ENCODE measurements around the gene PRKN. TPM values are rescaled to one million over a fixed set of nuclear protein-coding genes. Genes with fewer than 3 reads are reported as not detected.

The PRKN gene
- total RNA-seq, 3 donors from 2014 or later = 0.05 to 0.13 TPM; not detected in 1

DNA sequence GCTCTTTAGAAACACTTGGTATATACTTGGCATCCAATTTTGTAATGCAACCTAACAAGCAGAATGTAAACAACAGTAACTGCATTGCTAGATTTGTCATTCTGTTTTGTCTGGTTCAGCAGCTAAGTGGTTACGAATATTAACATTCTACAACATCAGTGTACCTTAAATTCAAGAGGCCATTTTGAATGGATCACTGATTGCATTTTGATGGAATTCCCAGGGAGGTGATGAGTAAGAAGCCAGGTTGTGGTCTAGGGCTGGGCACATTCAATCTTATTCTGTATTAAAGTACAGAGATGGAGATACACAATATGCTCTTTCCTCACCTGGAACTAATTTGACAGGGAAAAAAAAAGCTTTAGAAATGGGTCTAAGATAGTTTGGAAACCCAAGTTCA, 483.5 kb downstream of the PRKN start:
- Mint-ChIP-seq H3K36me3 (ENCODE audit: insufficient read depth) (no peaks in the 10 kb centered on the region), H3K9me3 (no peaks in the 10 kb centered on the region), H3K27me3 (ENCODE audit: low read depth) (no peaks in the 10 kb centered on the region), H3K4me3 (no peak overlapping the region), H3K4me1 (ENCODE audit: low read depth) (no peaks in the 10 kb centered on the region)
- DNase-seq (no peak), ATAC-seq (no peak)

DNA sequence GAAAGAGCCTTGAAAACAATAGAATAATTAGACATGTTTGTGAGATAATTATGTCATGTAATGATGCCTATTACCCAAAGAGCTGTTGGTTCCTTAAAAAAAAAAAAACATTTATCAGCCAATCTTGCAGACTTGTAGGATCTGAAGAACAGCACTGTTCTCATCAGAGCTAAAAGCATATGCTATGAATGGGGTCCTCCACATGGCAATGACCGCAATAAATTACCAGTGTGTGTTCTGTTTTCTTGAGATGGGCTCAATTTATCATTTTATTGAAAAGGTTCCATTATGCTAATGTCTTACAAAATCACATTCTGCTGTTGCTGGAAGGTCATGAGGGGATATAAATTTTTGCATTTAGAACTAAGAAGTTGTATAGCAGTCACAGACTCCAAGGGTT, 484.7 kb downstream of the PRKN start:
- Mint-ChIP-seq H3K9me3 (no peaks in the 10 kb centered on the region), H3K36me3 (ENCODE audit: insufficient read depth) (no peaks in the 10 kb centered on the region), H3K27me3 (ENCODE audit: low read depth) (no peaks in the 10 kb centered on the region), H3K4me3 (no peak overlapping the region), H3K4me1 (ENCODE audit: low read depth) (no peaks in the 10 kb centered on the region)
- no peak for DNase-seq
- ATAC-seq = no peak

DNA sequence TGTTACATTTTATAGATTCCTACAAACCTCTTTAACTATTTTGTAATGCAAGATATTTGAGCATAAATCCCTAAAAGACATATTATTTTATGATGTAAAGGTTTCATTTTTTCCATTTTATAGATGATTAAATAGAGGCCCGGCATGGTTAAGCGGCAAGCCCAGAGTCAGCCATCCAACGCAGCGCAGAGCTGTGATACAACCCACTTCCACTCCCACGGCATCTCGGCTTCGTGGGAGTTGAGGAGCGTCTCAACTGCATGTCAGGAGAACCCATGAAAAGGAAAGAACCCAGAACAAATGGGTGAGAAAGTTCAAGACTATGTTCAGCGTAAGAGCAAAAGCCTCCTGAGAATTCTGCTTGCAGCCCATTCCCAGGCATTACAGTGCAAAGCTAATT, 488.2 kb downstream of the PRKN start:
- Mint-ChIP-seq H3K4me3 (no peak overlapping the region), H3K9me3 (no peaks in the 10 kb centered on the region), H3K36me3 (ENCODE audit: insufficient read depth) (no peaks in the 10 kb centered on the region), H3K4me1 (ENCODE audit: low read depth) (no peaks in the 10 kb centered on the region), H3K27me3 (ENCODE audit: low read depth) (no peaks in the 10 kb centered on the region)
- DNase-seq (no peak), ATAC-seq (no peak)

DNA sequence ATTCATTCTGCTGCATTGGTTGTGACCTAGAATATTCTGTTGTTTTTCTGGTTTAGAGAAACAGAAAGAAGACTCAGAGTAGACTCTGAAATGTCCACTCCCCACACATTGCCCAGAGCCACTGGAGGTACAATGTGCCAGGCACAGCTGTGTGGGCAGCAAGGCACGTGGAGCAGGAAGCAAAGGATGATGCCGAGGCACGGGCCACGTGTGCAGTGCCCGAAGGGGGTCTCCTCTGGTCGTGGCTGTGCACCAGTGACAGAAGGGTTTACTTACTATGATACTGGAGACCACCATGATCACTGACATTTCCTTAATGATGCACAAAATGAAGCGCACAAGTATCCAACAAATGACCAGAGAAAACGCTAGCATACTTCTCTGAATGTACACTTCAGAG, 488.9 kb downstream of the PRKN start:
- Mint-ChIP-seq H3K9me3 (no peaks in the 10 kb centered on the region), H3K4me1 (ENCODE audit: low read depth) (no peaks in the 10 kb centered on the region), H3K4me3 (no peak overlapping the region), H3K27me3 (ENCODE audit: low read depth) (no peaks in the 10 kb centered on the region), H3K36me3 (ENCODE audit: insufficient read depth) (no peaks in the 10 kb centered on the region)
- ATAC-seq (no peak), DNase-seq (no peak)

DNA sequence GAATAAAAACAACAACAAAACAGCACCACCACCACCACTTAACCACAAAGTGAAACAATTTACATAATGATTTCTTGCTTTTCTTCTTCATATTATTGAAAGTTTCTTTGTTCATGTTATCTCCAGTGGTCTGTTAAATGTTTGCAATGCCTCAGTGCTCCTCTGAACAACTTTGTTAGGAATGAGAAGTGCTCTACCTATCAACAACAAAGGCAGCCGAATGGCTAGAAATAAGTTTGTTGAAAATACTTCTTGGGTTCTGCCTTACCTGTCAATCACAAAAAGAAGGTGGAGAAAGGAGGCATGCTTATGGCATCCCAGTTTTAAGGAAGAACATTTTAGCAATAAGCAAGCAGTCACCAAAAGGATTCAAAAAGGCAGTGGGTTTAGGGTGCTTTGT, 490.2 kb downstream of the PRKN start:
- H3K27me3 Mint-ChIP-seq (ENCODE audit: low read depth) = no peaks in the 10 kb centered on the region
- no peaks in the 10 kb centered on the region for H3K4me1 Mint-ChIP-seq (ENCODE audit: low read depth)
- ATAC-seq = no peak
- DNase-seq = no peak
- no peaks in the 10 kb centered on the region for H3K9me3 Mint-ChIP-seq
- no peaks in the 10 kb centered on the region for H3K36me3 Mint-ChIP-seq (ENCODE audit: insufficient read depth)
- H3K4me3 Mint-ChIP-seq = no peak overlapping the region

DNA sequence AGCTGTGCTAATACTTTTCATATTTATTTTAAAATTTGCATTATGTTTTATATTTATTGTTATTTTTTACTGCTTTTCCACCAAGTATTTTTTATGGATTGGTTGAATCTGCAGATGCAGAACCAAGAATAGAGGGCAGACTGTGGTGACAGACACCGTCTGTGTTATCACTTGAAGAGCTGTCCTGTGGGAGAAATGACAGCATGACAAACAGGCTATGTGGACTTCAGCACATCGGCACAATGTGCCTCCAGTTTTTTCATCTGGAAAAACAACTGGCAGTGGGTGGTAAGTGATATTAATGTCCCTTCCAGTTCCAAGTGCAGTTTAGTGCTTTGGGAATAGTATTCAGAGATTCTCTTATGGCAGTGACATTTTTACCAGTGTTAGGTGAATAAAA, 492.9 kb downstream of the PRKN start:
- H3K9me3 Mint-ChIP-seq = no peaks in the 10 kb centered on the region
- DNase-seq = no peak

DNA sequence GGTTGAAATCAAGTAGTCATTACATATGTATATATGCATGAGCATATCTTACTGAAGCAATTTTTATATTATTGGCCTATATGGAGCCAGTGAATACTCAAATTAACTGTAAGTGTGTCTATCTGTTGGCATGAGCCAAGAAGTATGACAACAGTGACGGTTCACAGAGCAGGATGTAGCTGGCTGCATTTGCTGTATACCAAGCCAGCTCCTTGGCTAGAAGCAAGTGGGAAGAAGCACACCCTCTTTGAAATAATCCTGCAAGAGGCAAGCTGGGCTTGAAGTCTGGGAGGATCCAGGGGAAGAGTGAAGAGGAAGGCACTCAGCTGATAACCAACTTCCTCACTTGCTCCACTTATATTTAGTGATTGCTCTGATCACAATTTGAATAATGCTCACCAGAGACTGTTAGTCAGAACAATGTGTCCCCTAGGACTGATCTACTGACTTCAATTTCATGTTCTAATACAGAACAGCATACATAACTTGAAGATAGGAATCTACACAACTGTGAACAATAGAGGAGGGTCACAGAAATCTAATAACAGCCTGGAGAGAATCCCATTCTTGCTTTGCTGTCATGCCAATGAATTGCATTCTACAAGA, 497.3 kb downstream of the PRKN start:
- Mint-ChIP-seq H3K9me3 (peaks cover 4% of the 10 kb centered on the region), H3K4me1 (ENCODE audit: low read depth) (no peaks in the 10 kb centered on the region), H3K36me3 (ENCODE audit: insufficient read depth) (no peaks in the 10 kb centered on the region), H3K27me3 (ENCODE audit: low read depth) (no peaks in the 10 kb centered on the region), H3K4me3 (no peak overlapping the region)
- DNase-seq = no peak
- ATAC-seq = no peak

More for the DNA sequence above, 492.9 kb downstream of the PRKN start:
- Mint-ChIP-seq H3K36me3 (ENCODE audit: insufficient read depth) (no peaks in the 10 kb centered on the region), H3K27me3 (ENCODE audit: low read depth) (no peaks in the 10 kb centered on the region), H3K4me1 (ENCODE audit: low read depth) (no peaks in the 10 kb centered on the region), H3K4me3 (no peak overlapping the region)
- ATAC-seq = no peak

DNA sequence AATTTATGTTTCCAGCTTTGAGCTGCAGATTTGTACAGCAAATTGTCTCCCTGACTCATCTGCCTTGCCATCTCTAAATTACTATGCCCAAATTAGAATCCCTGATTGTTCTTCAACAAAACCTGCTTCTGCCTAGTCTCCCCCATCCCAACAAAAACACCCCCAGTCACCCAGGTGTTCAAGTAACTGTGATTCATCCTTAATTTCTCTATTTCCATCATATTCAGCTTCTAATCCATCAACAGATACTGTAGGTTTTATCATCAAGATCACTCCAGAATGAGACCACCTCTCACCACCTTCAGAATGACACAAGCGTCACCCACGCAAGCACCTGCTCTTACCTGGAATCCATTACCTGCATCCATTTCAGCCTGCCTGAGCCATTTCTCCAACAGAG, 498.5 kb downstream of the PRKN start:
- H3K9me3 Mint-ChIP-seq = peaks cover 4% of the 10 kb centered on the region
- no peak overlapping the region for H3K4me3 Mint-ChIP-seq
- H3K4me1 Mint-ChIP-seq (ENCODE audit: low read depth) = no peaks in the 10 kb centered on the region
- no peak for DNase-seq
- no peak for ATAC-seq
- peaks cover 2% of the 10 kb centered on the region for H3K36me3 Mint-ChIP-seq (ENCODE audit: insufficient read depth)
- no peaks in the 10 kb centered on the region for H3K27me3 Mint-ChIP-seq (ENCODE audit: low read depth)

DNA sequence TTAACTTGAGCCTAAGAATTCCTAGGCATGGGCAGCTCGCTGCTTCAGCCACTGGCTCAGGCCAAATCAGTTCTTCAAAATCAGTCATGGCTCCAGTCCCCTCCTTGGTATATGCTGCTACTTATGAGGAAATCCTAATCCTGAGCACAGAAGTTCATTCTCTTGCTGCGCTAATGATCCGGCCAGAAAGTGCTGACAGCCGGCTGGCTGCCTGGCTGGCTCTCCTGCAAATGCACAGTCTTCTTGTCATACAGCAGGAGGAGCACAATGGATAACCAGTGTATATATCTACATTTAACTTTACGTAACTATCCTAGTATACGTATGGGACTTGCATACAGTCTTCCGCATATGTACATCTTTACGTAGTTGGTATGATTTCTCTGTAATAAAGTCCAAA, 500.8 kb downstream of the PRKN start:
- ATAC-seq (no peak), DNase-seq (no peak)
- no peak overlapping the region for H3K4me3 Mint-ChIP-seq
- peaks cover 2% of the 10 kb centered on the region for H3K36me3 Mint-ChIP-seq (ENCODE audit: insufficient read depth)
- H3K27me3 Mint-ChIP-seq (ENCODE audit: low read depth) = no peaks in the 10 kb centered on the region
- no peaks in the 10 kb centered on the region for H3K4me1 Mint-ChIP-seq (ENCODE audit: low read depth)
- peaks cover 4% of the 10 kb centered on the region for H3K9me3 Mint-ChIP-seq

DNA sequence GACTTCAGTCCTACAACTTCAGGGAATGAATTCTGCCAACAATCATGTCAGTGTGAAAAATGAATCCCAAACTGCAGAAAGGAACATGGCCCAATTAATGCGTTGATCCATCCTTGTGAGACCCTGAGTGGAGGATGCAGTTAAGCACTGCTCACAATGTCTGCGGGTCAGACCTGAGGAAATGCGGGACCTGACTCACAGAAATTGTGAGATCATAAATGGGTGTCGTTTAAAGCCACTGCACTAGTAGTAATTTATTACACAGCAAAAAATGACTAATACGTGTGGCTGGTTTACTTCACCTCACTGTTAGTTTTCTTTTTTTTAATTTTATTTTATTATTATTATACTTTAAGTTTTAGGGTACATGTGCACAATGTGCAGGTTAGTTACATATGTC, 505.0 kb downstream of the PRKN start:
- Mint-ChIP-seq H3K27me3 (ENCODE audit: low read depth) (no peaks in the 10 kb centered on the region), H3K9me3 (no peaks in the 10 kb centered on the region), H3K4me1 (ENCODE audit: low read depth) (no peaks in the 10 kb centered on the region), H3K36me3 (ENCODE audit: insufficient read depth) (peaks cover 2% of the 10 kb centered on the region), H3K4me3 (no peak overlapping the region)
- DNase-seq (no peak), ATAC-seq (no peak)

DNA sequence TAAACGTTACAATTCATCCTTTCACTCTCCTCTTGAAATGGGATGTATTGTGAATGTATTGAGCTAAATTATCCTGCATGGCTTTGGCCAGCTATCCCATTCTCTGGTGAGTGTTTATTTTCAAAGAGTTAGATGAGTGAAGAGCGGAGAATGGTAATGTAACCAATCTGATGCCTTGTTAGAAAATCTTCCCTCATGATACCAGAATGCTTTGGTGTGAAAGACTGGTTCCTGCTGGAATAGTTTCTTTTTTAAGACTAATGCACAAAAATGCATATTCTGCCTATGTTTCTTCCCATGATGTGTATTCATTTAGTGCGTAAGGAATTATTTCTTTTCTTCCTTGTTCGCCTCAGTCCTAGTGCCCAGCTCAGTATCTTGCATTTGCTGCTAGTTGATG, 506.7 kb downstream of the PRKN start:
- peaks cover 2% of the 10 kb centered on the region for H3K36me3 Mint-ChIP-seq (ENCODE audit: insufficient read depth)
- DNase-seq = no peak
- ATAC-seq = no peak
- H3K27me3 Mint-ChIP-seq (ENCODE audit: low read depth) = no peaks in the 10 kb centered on the region
- no peaks in the 10 kb centered on the region for H3K9me3 Mint-ChIP-seq
- H3K4me3 Mint-ChIP-seq = no peak overlapping the region
- no peaks in the 10 kb centered on the region for H3K4me1 Mint-ChIP-seq (ENCODE audit: low read depth)

DNA sequence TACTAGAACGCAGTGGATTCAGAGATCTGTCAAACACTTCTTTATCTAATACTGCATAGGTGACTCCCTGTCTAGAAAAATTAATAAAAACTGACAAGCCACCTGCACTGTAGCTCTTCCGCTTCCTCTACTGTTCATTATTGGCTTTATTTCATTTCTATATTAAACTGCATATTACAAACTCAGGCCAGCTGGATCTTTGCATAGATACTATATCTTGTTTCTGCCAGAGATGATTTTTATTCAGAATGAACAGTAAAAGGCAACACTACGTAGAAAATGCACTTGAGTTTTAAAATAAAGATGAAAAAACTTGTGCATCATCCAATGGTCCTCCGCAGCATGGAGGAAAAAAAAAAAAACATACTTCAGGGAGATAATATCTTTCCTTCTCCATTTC, 508.3 kb downstream of the PRKN start:
- ATAC-seq (no peak), DNase-seq (no peak)
- H3K27me3 Mint-ChIP-seq (ENCODE audit: low read depth) = no peaks in the 10 kb centered on the region
- H3K4me1 Mint-ChIP-seq (ENCODE audit: low read depth) = no peaks in the 10 kb centered on the region
- H3K9me3 Mint-ChIP-seq = no peaks in the 10 kb centered on the region
- H3K36me3 Mint-ChIP-seq (ENCODE audit: insufficient read depth) = peaks cover under 1% of the 10 kb centered on the region
- no peak overlapping the region for H3K4me3 Mint-ChIP-seq

DNA sequence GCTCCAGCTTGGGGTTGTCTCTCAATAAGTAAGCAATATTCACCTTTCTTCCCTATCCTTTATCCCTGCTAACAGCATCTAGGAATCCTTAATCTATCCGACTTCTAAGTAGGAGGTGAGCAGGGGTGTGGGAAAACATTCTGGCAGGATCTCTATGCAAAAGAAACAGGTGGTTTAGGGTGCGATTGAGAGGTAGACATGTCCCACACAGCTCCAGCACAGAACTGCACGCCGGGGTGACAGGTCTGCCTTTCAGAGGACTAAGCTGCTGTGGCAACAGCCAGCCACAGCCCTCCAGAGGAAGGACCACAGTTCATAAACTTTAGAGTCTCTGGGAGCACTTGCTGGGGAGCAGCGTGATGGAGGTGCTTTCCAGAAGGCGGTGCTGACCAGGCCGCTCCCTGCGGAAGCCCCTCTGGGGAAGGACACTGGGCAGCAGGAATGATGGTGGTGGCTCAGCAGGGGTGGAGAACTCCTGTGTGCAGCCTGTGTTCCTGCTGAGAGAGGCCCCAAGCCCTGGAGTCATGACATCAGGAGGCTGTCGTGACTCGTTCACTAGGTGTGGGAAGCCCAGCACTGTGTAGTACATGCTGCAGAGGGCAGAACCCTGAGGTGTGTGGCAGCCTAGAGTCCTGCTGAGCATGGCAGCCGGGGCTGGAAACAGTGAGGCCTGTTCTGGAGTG, 509.6 kb downstream of the PRKN start:
- H3K27me3 Mint-ChIP-seq (ENCODE audit: low read depth) = no peaks in the 10 kb centered on the region
- ATAC-seq (no peak), DNase-seq (no peak)
- no peaks in the 10 kb centered on the region for H3K9me3 Mint-ChIP-seq
- no peak overlapping the region for H3K4me3 Mint-ChIP-seq
- H3K36me3 Mint-ChIP-seq (ENCODE audit: insufficient read depth) = no peaks in the 10 kb centered on the region
- H3K4me1 Mint-ChIP-seq (ENCODE audit: low read depth) = no peaks in the 10 kb centered on the region

DNA sequence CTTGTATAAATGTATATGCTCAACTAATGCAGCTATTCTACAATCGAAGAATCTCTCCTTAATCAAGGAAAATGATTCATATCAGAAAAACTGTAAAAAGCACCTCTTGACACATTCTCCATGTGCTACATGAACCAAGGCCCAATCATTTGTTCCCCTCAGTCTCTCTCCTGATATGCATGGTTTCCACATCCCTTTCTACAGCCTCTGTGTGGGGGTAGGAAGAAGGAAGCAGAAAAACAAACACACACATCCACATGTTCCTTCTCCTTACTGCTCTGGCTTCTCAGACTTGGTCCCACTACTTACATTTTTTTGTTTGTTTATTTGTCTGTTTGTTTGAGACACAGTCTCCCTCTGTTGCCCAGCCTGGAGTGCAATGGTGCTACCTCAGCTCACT, 510.5 kb downstream of the PRKN start:
- no peak overlapping the region for H3K4me3 Mint-ChIP-seq
- no peaks in the 10 kb centered on the region for H3K9me3 Mint-ChIP-seq
- H3K36me3 Mint-ChIP-seq (ENCODE audit: insufficient read depth) = no peaks in the 10 kb centered on the region
- H3K27me3 Mint-ChIP-seq (ENCODE audit: low read depth) = no peaks in the 10 kb centered on the region
- no peaks in the 10 kb centered on the region for H3K4me1 Mint-ChIP-seq (ENCODE audit: low read depth)
- ATAC-seq = no peak
- no peak for DNase-seq

DNA sequence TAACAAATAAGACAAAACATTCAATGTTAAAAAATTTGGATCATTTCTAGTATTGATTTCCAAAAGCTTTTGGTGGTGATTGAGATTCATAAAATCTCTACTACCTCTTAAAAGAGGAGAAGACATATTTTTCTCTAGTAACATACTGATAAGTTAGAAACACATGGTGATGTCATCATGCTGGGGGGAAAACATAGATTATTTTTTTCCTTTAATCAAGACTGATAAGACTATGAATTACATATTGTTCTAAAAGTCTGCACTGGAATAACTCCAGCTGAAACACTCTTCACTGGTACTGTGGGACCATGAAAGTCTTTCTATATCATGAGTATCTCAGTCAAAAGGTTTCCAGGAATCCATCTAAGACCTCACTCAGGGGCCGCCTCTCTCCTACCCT, 515.8 kb downstream of the PRKN start:
- H3K4me3 Mint-ChIP-seq = no peak overlapping the region
- no peaks in the 10 kb centered on the region for H3K9me3 Mint-ChIP-seq
- DNase-seq (no peak), ATAC-seq (no peak)
- no peaks in the 10 kb centered on the region for H3K36me3 Mint-ChIP-seq (ENCODE audit: insufficient read depth)
- no peaks in the 10 kb centered on the region for H3K4me1 Mint-ChIP-seq (ENCODE audit: low read depth)
- H3K27me3 Mint-ChIP-seq (ENCODE audit: low read depth) = no peaks in the 10 kb centered on the region

Measured in activated T-cell treated with anti-CD3 and anti-CD28 coated beads, Interleukin-2, amount 50 U/mL, for 4 hours (primary cell).